Urinary bladder (tissue), 4 donors: ENCODE measurements around the gene DMRTA2. TPM values are rescaled to one million over a fixed set of nuclear protein-coding genes. Genes with fewer than 3 reads are reported as not detected.

ENCODE experiments used
- DNase-seq: peaks from one replicate; pipeline ENCODE4 v3.0.0-alpha.2; 2015; ENCODE audit errors: extremely low spot score
- H3K27ac ChIP-seq: one replicate; pipeline ENCODE4 v1.5.1; 2013; ENCODE audit warnings: low read depth, mild to moderate bottlenecking, moderate library complexity
- H3K36me3 ChIP-seq: one replicate; pipeline ENCODE4 v1.6.1; 2013; ENCODE audit warnings: mild to moderate bottlenecking, moderate library complexity; ENCODE audit not compliant: insufficient read depth
- H3K4me1 ChIP-seq: one replicate; pipeline ENCODE4 v1.6.1; 2013; ENCODE audit warnings: mild to moderate bottlenecking, moderate library complexity; ENCODE audit not compliant: insufficient read depth
- H3K4me3 ChIP-seq: one replicate; pipeline ENCODE4 v1.5.1; 2013; ENCODE audit warnings: low read depth, low read length
- WGBS: extraction: QIAGEN DNeasy Blood & Tissue Kit; methylation state at CpG from one replicate; pipeline ENCODE4 v1.1.7; 2013; 5-methylcytosine and 5-hydroxymethylcytosine counted together
- polyA plus RNA-seq: library from polyadenylated mRNA; stranded (reverse); fragments of 200-250 nt; gene quantifications from one replicate; pipeline ENCODE4 v1.2.3, GENCODE V29; 2013
- total RNA-seq: library from RNA; depleted of rRNA; stranded (reverse); fragments of >200 nt; gene quantifications from one replicate; pipeline ENCODE4 v1.2.3, GENCODE V29; 2014
- donor health status: healthy with polysubstance abuse.
- donor health status: healthy.

DMRTA2 gene
- total RNA-seq (not detected), polyA plus RNA-seq (not detected)

DNA sequence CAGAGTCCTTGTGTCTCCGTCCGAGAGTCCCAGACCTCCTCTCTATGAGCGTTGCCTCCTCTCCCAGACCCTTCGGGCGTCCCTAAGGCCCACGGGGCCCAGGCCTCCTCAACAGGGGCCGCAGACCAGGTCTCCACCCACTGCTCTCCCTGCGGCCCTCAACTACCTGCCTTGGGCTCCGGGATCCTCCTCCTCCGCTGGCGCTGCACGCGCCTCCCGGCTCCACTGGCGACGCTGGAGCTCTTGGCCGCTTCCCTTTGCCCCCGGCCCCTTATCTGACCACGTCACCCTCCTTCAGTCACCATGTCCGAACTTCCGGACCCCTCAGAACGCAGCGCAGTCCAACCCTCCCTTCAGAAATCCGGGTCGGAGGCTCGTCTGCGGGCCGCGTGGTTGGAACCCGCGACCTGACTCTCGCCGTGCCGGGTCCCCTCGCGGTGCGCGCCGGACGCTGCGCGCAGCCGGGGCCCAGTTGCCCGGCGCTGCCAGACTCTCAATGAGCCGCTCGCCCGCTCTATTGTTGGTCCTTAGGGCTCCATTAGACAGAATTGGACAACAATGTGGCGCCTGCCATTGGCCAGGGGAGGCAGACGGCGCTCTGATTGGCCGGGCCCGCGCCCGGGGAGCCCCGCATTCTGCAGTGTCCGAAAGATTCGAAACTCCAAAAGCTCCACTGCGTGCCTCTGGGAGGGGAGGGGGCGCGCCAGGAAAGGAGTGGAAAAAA lies at the start of gene DMRTA2:
DMRTA2 (minus strand) TSS at position 498 of the 724 bp plus-strand sequence. CDS start 1,907 bp downstream, outside the sequence.
- no peak for DNase-seq
- WGBS = 2% methylated on average over 61 of the region's 61 CpGs
- no peaks in the 10 kb centered on the region for H3K36me3 ChIP-seq
- H3K27ac ChIP-seq = no peak within 1 kb of the TSS
- H3K4me3 ChIP-seq = peak within 1 kb of the TSS; percentile 34
- no peaks in the 10 kb centered on the region for H3K4me1 ChIP-seq

DNA sequence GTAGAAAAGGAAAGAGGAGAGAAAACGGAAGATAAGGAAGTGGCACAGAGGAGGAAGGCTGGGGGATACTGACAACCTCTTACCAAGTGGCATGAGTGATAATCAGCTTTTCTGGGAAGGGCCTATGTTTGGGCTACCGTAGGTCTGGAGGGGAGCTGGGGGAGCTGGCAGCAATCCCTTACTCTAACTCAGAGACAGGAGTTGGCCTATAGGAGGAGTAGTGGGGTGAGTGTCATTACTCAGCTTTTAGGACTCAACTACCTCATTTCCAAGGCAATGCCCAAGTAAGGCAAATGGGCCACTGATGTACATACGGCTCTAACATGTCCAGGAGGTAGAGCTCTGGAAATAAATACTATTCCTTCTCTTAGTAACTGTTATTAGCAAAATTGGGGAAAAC lies 48.7 kb upstream of the DMRTA2 start:
- no peak overlapping the region for H3K4me3 ChIP-seq
- WGBS = 90% methylated on average over 3 of the region's 3 CpGs
- H3K27ac ChIP-seq = no peak overlapping the region
- H3K36me3 ChIP-seq = no peaks in the 10 kb centered on the region
- no peak for DNase-seq
- H3K4me1 ChIP-seq = no peaks in the 10 kb centered on the region

DNA sequence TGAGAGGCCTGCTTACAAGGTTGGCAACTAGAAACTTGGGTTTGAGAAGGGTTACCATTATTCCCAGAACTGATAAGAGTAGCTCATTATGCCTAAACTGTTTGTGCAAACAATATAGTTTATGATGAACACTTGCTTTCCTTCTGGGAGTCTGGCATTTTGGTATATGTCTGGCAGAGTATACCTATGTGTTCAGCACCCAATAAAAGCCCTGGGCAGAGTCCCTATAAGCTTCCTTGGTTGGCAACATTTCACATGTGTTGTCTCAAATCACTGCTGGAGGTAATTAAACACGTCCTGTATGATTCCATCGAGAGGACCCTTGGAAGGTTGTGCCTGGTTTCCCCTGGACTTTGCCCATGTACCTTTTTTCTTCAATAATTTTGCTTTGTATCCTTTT lies 39.7 kb upstream of the DMRTA2 start:
- Histone ChIP-seq H3K27ac (no peak overlapping the region), H3K4me3 (no peak overlapping the region), H3K4me1 (no peaks in the 10 kb centered on the region), H3K36me3 (no peaks in the 10 kb centered on the region)
- DNase-seq = no peak
- WGBS = 78% methylated on average over 2 of the region's 2 CpGs

DNA sequence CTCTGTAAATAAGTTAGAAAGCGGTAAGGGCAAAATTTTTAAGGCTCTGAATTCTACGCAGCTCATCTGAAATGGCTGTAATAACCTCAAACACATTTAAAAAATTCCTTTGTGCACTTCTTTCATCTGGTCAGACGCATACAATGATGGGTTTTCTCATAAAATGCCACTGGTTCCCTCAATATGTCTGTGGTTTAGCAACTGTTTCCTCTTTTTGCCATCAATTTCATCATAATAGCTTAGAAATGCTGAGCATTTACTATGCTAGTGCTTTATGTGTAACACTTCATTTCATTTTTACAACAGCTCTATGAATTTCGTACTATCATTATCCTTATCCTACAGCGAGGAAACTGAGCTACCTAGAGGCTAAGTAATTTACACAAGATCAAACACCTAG lies 35.3 kb upstream of the DMRTA2 start:
- Histone ChIP-seq H3K27ac (no peak overlapping the region), H3K36me3 (no peaks in the 10 kb centered on the region), H3K4me1 (no peaks in the 10 kb centered on the region), H3K4me3 (no peak overlapping the region)
- WGBS = 95% methylated on average over 5 of the region's 5 CpGs
- DNase-seq = no peak

DNA sequence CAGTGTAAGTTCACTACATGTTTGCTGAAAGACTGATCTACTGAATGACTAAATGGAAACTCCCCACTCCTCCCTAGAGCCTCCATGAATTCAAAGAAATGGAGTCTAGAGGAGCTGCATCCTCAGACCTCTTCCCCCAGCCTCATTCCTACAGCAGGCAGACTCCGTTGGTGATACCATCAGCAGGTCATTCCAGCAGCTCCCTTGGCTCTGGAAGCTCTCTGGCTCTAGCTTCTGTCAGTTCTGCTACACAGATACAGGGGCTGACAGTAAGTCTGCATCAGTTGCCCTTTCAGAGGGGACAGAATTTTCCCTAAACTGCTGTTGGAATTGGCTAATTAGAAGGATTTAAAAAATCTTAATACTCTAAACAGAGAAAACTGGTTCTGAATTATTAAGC lies 31.7 kb upstream of the DMRTA2 start:
- Histone ChIP-seq H3K4me3 (no peak overlapping the region), H3K4me1 (no peaks in the 10 kb centered on the region), H3K27ac (no peak overlapping the region), H3K36me3 (peaks cover 2% of the 10 kb centered on the region)
- DNase-seq = no peak
- WGBS = 85% methylated on average over 1 of the region's 1 CpG

DNA sequence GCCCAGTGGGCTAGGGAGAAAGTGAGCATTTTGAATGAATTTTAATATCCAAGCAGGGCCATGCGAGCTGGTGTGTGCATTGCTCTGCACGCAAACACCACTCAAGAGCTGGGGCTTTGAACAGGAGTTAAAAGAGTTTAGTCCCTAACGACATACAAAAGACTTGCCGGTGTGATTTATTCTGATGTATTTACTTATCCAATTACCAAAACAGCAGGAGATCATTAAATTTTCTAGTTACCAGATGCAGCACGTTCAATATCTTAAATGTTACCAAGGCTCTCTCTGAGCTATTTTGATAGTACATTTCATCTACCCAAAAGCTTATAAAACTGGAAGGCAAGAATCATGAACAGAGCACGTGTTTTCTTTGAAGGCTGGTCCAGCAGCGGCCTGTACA lies 30.0 kb upstream of the DMRTA2 start:
- WGBS = 83% methylated on average over 7 of the region's 7 CpGs
- DNase-seq = no peak
- no peaks in the 10 kb centered on the region for H3K4me1 ChIP-seq
- H3K36me3 ChIP-seq = peaks cover 2% of the 10 kb centered on the region
- H3K27ac ChIP-seq = no peak overlapping the region
- H3K4me3 ChIP-seq = no peak overlapping the region

DNA sequence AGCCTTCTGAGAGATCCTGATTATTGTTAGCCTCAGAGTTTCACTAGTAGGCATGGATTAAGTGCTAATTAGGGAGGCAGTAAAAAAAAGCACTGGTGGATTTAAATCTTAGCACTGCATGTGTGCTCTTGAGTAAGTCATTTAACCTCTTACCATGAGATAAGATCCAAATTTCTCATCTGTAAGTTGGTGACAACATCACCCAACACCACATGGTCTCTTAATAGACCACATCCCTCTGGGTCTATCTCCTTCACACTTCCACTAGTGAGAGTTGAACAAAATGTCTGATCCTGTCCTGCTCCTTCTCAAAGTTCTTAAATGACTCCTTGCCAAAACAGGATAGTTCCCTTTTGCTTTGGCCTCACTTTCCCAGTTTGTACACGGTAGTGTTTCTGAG lies 29.5 kb upstream of the DMRTA2 start:
- Histone ChIP-seq H3K27ac (no peak overlapping the region), H3K4me3 (no peak overlapping the region), H3K36me3 (peaks cover 2% of the 10 kb centered on the region), H3K4me1 (no peaks in the 10 kb centered on the region)
- no peak for DNase-seq
- WGBS = 87% methylated on average over 1 of the region's 1 CpG

DNA sequence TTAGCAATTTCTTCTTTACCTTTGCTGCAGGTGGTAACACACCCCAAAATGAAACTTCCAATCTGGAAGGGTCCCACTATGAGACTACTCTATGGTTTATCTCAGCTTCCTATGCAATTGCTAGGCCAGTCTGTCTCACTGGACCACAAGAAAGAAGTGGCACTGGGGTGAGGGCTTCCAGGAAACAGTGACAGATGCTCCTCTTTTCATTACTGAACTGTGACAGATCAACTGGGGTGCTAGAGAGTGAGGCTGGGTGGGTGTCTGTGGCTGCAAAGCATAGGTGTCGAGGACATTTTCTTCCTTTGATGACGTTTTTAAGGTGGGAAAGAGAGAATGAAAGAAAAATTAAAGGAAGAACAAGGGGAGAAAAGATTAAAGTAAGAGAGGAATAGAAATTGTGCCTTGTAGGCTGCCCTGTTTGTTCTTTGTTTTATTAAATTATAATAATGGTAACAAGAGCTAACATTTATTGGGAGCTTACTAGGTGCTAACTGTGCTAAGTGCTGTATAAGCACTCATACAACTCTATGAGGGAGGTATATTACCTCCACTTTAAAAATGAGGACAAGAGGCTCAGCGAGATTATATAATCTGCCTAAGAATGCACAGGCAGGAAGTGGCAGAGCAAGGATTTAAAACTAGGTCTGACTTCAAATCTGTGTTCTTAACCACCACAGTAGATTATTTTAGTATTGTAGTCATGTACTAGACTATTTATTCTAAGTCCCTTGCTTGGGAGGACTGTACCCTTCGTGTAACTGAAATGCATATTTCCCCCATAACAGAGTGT lies 27.8 kb upstream of the DMRTA2 start:
- H3K27ac ChIP-seq = no peak overlapping the region
- no peak overlapping the region for H3K4me3 ChIP-seq
- no peak for DNase-seq
- no peaks in the 10 kb centered on the region for H3K4me1 ChIP-seq
- H3K36me3 ChIP-seq = peaks cover 2% of the 10 kb centered on the region
- 83% methylated on average over 4 of the region's 4 CpGs for WGBS

DNA sequence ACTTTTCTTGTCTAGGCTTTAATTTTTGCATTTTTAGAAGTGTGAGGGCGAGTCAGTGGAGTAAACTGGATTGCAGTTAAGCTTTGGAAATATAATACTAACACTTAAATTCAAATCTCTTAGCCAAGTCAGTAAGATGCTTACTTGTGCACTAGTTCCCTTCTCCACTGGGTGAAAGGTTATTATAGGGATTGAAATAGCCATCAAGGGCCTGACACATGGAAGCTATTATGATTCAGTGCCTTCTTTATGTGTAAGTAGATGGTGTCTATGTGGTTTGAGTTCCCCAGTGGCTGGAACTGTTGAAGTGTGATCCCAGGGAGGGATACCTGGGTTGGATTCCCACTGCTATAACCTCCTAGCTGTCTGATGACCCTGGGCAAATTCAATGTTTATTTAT lies 24.7 kb upstream of the DMRTA2 start:
- Histone ChIP-seq H3K27ac (no peak overlapping the region), H3K4me3 (no peak overlapping the region), H3K36me3 (peaks cover 2% of the 10 kb centered on the region), H3K4me1 (no peaks in the 10 kb centered on the region)
- DNase-seq = no peak
- WGBS = 94% methylated on average over 1 of the region's 1 CpG

DNA sequence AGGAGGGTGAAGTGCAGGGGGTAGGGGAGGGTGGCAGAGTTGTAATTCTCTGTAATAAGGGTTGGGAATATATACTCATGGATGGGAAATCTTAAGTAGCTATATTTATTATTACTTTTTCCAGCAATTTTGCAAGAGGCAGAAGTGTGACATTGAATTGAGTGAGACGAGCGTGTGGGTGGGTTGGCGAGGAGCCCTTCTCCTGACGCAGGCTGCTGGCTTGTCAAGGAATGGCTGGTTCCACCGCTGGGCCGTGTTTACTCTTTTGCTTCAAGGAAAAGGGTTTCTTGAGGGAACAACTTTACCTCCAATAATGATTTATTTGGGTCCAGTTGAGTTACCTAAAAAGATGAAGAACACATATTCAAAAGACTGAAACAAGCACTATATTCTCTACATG lies 17.9 kb upstream of the DMRTA2 start:
- Histone ChIP-seq H3K27ac (no peak overlapping the region), H3K4me1 (no peaks in the 10 kb centered on the region), H3K4me3 (no peak overlapping the region), H3K36me3 (no peaks in the 10 kb centered on the region)
- no peak for DNase-seq
- 89% methylated on average over 6 of the region's 6 CpGs for WGBS

DNA sequence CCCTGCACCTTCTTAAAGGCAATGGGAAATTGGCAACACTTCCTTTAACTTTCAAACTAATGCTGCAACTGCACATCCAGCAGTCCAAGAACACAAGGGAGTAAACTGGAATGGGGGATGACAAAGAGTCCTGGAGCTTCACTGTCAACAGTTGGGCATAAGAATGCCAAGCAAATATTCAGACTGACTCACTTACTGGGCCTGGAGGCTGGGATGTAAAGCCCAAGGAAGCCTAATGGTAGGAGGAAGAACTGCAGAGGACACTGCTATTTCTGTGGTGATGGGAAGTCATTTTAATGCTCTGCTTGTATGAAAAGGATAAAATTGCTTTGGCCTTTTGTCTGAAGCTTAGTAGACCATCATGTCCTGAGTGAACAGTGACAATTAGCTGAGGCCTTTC lies 15.7 kb upstream of the DMRTA2 start:
- DNase-seq = no peak
- no peaks in the 10 kb centered on the region for H3K4me1 ChIP-seq
- no peak overlapping the region for H3K4me3 ChIP-seq
- no peaks in the 10 kb centered on the region for H3K36me3 ChIP-seq
- no peak overlapping the region for H3K27ac ChIP-seq

DNA sequence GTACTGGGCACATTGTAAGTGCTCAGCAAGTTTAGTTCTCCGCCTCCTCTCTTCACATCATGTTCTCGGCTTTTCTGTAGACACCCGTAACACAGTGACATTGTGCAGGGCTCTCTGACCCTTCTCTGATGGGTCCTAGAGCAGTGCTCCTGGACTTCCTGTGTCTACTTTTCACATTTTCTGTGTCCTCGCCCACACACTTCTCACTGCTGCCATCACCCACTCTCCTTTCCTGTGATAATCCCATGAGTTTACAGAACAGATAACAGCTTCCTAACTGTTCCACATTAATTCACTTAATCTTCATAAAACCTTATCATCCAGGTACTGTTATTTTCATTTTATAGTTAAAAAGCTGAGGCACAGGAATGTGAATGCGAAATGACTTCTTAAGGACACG lies 13.2 kb upstream of the DMRTA2 start:
- no peak for DNase-seq
- Histone ChIP-seq H3K4me1 (no peaks in the 10 kb centered on the region), H3K36me3 (no peaks in the 10 kb centered on the region), H3K4me3 (no peak overlapping the region), H3K27ac (no peak overlapping the region)
- 79% methylated on average over 6 of the region's 6 CpGs for WGBS

DNA sequence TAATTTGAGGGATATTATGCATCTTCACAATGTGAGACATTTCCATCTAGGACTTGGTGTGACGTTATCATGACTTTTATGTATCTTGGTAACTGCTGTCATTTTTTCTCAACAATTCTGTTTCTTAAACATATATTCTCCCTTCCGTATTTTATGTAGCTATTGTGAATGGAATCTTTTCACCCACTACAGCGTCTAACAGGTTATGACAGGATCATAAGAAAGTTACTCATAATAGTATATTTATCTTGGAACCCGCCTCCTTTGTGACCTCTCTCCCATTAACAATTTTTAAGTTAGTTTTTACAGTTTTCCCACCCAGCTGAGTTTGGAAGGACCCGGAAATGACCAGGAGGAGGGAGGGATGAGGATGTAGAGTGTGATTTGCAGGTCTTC lies 6.8 kb upstream of the DMRTA2 start:
- H3K36me3 ChIP-seq = no peaks in the 10 kb centered on the region
- no peak overlapping the region for H3K27ac ChIP-seq
- no peak for DNase-seq
- no peaks in the 10 kb centered on the region for H3K4me1 ChIP-seq
- 18% methylated on average over 5 of the region's 5 CpGs for WGBS
- H3K4me3 ChIP-seq = no peak overlapping the region
